Thyroid gland (tissue), 4 donors: ENCODE data around the gene ATP6AP1. TPM values are rescaled to one million over a fixed set of nuclear protein-coding genes. Genes with fewer than 3 reads are reported as not detected.

Source experiments
- DNase-seq, 2 donors: peaks; one replicate each; pipeline ENCODE4 v3.0.0-alpha.2; 2019
- H3K27ac ChIP-seq, 3 donors: fragments of 200-600 bp; sonication (generic); 1 replicate in 2 of 3; 2 replicates in 1 of 3; pipeline ENCODE4 v1.5.1; 2016 to 2019; ENCODE audit warnings: mild to moderate bottlenecking in 1 of 3, moderate library complexity in 1 of 3
- H3K27me3 ChIP-seq: fragments of 200-600 bp; sonication (generic); one replicate; pipeline ENCODE4 v1.5.1; 2019
- H3K36me3 ChIP-seq, 2 donors: fragments of 200-600 bp; sonication (generic); one replicate each; pipeline ENCODE4 v1.5.1; 2016 to 2019
- H3K4me1 ChIP-seq, 2 donors: fragments of 200-600 bp; sonication (generic); one replicate each; pipeline ENCODE4 v1.5.1; 2017 to 2019
- H3K4me3 ChIP-seq, 3 donors: fragments of 200-600 bp; sonication (generic); replicated peaks in 1 of 3; 1 replicate in 2 of 3; 2 replicates in 1 of 3; pipeline ENCODE4 v1.5.1; 2016; ENCODE audit warnings: mild to moderate bottlenecking in 1 of 3
- H3K9me3 ChIP-seq: fragments of 200-600 bp; sonication (generic); one replicate; pipeline ENCODE4 v1.5.1; 2017
- CTCF ChIP-seq, 6 experiments: fragments of 200-600 bp in 3 of 6; fragments of 450-650 bp in 3 of 6; sonication (generic) in 3 of 6; IDR thresholded peaks; one replicate each; pipeline ENCODE4 v1.5.1; 2016 to 2019; ENCODE audit warnings: antibody characterized with exemption in 6 of 6, mild to moderate bottlenecking in 2 of 6, inconsistent platforms in 1 of 6, moderate library complexity in 1 of 6
- POLR2A ChIP-seq, 2 donors: fragments of 450-650 bp; IDR thresholded peaks; one replicate each; pipeline ENCODE4 v1.6.1; 2017; ENCODE audit warnings: antibody characterized with exemption in 2 of 2, mild to moderate bottlenecking in 2 of 2, moderate library complexity in 1 of 2
- WGBS, 2 donors: methylation state at CpG; one replicate each; pipeline ENCODE4 v1.1.5; 2017; 5-methylcytosine and 5-hydroxymethylcytosine counted together
- intact Hi-C: fragments of 100-400 bp; cut with DNase I; formaldehyde crosslinking; loops from one replicate; pipeline ENCODE4 v1.15.1; 2023
- total RNA-seq, 4 donors: library from RNA; depleted of rRNA; stranded (reverse); fragments of >200 nt; gene quantifications; one replicate each; pipeline ENCODE4 v1.2.3, GENCODE V29; 2016

ATP6AP1 gene
- total RNA-seq, 4 donors from 2014 or later: 69.0 to 172 (median 84.4) TPM

DNA sequence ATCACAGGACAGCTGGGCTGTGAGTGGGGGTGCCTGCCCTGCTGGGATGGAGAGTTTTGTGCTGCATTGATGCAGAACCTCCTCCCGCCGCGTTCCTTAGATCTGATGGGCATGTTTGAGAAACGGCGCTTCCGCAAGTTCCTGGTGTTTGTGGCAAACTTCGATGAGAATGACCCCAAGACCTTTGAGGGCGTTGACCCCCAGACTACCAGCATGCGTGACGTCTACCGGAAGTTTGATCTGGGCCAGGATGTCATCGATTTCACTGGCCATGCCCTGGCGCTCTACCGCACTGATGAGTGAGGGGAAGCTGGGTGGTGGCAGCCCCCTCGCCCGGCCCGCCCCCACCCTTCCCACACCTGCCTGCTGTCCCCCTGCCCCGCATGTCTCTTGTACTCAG, 11.4 kb downstream of the ATP6AP1 start:
- no peak overlapping the region for H3K4me3 ChIP-seq
- H3K36me3 ChIP-seq: peaks cover 0 to 2% of the 10 kb centered on the region in 2 donors
- TF ChIP-seq POLR2A (IDR thresholded peaks at IDR 0.05) (no peak), CTCF (IDR thresholded peaks at IDR 0.05) (no peak)
- no peak overlapping the region for H3K27ac ChIP-seq
- H3K27me3 ChIP-seq: no peaks in the 10 kb centered on the region
- H3K4me1 ChIP-seq: peaks cover 10 to 12% of the 10 kb centered on the region in 2 donors
- no peak for DNase-seq
- WGBS, 2 donors: 97 to 100% methylated on average over 3 to 7 of the region's 18 CpGs
- intact Hi-C loops: loop anchor here (5.0 kb wide), 1 partner anchor 47 kb away; the partner anchor contains the start of gene UBL4A
- H3K9me3 ChIP-seq: no peaks in the 10 kb centered on the region

GRCh38 chrX:154440623-154441357, 12.3 kb downstream of the ATP6AP1 start:
- Histone ChIP-seq H3K4me1 (peaks cover 17 to 18% of the 10 kb centered on the region in 2 donors), H3K36me3 (peaks cover 0 to 2% of the 10 kb centered on the region in 2 donors), H3K4me3 (no peak overlapping the region), H3K27ac (no peak overlapping the region), H3K9me3 (no peaks in the 10 kb centered on the region), H3K27me3 (no peaks in the 10 kb centered on the region)
- intact Hi-C loops: no loop called here
- DNase-seq: no peak
- WGBS, 2 donors: 84 to 100% methylated on average over 2 to 10 of the region's 17 CpGs
- TF ChIP-seq CTCF (IDR thresholded peaks at IDR 0.05): no peak
- no peak for TF ChIP-seq POLR2A (IDR thresholded peaks at IDR 0.05)

GRCh38 chrX:154441564-154441963, 13.1 kb downstream of the ATP6AP1 start:
- H3K4me3 ChIP-seq: no peak overlapping the region
- H3K27me3 ChIP-seq: no peaks in the 10 kb centered on the region
- intact Hi-C loops: no loop called here
- peaks cover 0 to 2% of the 10 kb centered on the region in 2 donors for H3K36me3 ChIP-seq
- WGBS, 2 donors: 93 to 100% methylated on average over 3 to 7 of the region's 11 CpGs
- H3K27ac ChIP-seq: no peak overlapping the region
- no peaks in the 10 kb centered on the region for H3K9me3 ChIP-seq
- no peak for TF ChIP-seq CTCF (IDR thresholded peaks at IDR 0.05)
- TF ChIP-seq POLR2A (IDR thresholded peaks at IDR 0.05): no peak
- no peak for DNase-seq
- peaks cover 17 to 18% of the 10 kb centered on the region in 2 donors for H3K4me1 ChIP-seq

DNA sequence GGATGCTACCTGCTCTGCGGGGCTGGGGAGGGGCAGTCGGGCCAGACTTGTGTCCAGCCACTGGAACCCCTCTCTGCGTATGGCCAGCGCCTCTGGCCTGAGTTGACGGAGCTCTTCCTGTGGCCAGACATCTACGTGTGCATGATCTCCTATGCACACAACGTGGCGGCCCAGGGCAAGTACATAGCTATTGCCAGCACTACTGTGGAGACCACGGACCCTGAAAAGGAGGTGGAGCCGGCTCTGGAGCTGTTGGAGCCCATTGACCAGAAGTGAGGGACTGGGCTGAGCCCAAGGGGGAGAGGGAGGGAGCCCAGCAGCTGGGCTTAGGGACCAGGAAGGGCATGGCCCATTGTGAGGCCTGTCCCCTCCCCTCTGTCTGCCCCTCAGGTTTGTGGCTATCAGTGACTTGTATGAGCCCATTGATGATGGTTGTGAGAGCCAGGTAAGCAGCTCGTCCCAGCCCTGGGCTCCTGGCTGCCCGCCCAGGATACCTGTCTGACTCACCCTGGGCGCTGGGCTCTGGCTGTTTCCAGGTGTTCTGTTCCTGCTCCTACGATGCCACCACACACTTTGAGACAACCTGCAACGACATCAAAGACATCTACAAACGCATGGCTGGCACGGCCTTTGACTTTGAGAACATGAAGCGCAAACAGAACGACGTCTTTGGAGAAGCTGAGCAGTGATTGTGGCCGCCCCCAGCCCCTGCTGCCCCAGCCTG, 13.7 kb downstream of the ATP6AP1 start:
- DNase-seq: no peak
- no peaks in the 10 kb centered on the region for H3K27me3 ChIP-seq
- WGBS, 2 donors: 94 to 100% methylated on average over 2 to 9 of the region's 21 CpGs

More for the DNA sequence above, 13.7 kb downstream of the ATP6AP1 start:
- peaks cover 17 to 18% of the 10 kb centered on the region in 2 donors for H3K4me1 ChIP-seq
- peaks cover 0 to 2% of the 10 kb centered on the region in 2 donors for H3K36me3 ChIP-seq
- TF ChIP-seq CTCF (IDR thresholded peaks at IDR 0.05) (no peak), POLR2A (IDR thresholded peaks at IDR 0.05) (no peak)
- H3K4me3 ChIP-seq: no peak overlapping the region
- intact Hi-C loops: no loop called here
- no peaks in the 10 kb centered on the region for H3K9me3 ChIP-seq
- no peak overlapping the region for H3K27ac ChIP-seq
